ENCODE data around the gene COA8. TPM values are rescaled to one million over a fixed set of nuclear protein-coding genes. Genes with fewer than 3 reads are reported as not detected.

Gene COA8
- total and polyA plus RNA-seq, 9 of the 15 experiments (the other 6 are each of a cell fraction or from before 2014, with no cell fraction given) = 5.0 to 35.3 (median 25.7) TPM

DNA sequence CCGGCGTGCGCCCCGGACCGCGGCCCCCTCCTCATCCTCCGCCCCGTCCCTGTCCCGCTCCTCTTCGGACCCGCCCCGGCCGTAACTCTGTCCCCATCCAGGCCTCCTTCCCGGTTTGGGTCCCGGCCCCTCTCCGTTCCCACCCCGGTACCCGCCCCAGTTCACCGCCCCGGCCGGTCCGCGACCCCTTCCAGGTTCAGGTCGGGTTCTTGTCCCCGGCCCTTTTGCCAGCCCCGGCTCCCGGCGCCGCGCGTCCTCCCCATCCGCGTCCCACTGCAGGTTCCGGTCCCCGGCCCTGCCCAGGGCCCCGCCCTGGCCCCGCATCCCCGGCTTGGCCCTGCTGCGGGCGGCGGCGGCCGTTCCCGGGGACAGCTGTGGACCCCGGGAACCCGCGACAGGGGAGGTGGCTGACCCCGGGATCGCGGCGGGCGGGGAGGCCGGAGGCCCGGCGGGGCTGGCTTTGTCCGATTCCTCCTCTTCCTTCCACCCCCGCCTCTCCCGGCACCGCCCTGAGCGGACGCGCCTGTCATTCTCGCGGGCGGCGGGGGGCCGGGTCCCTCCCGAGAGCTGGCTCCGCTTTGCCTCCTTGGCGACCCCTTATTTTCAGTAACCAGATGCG is 66.9 kb downstream of the COA8 start (continued):
- TF ChIP-seq SIN3A (IDR thresholded peaks at IDR 0.05; ENCODE audit: borderline replicate concordance in 2 of 2, control insufficient read depth in 1 of 2, low read depth in 2 of 2, low read length in 2 of 2) (peak in 1 of 2 experiments; percentile 61; a peak in 2 of 4 replicates), ZNF253 (CRISPR knock-in tag; conservative IDR thresholded peaks at IDR 0.05) (no peak), NFE2L1 (tag; IDR thresholded peaks at IDR 0.05; ENCODE audit: borderline replicate concordance, low read depth) (no peak), MXI1 (IDR thresholded peaks at IDR 0.05; ENCODE audit: low read depth, low read length) (no peak), STAT5B (CRISPR knock-in tag; IDR thresholded peaks at IDR 0.05) (no peak)
- TF ChIP-seq, protein P1, sequence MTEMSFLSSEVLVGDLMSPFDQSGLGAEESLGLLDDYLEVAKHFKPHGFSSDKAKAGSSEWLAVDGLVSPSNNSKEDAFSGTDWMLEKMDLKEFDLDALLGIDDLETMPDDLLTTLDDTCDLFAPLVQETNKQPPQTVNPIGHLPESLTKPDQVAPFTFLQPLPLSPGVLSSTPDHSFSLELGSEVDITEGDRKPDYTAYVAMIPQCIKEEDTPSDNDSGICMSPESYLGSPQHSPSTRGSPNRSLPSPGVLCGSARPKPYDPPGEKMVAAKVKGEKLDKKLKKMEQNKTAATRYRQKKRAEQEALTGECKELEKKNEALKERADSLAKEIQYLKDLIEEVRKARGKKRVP (CRISPR knock-in tag; IDR thresholded peaks at IDR 0.05) = no peak
- TF ChIP-seq, protein P2, sequence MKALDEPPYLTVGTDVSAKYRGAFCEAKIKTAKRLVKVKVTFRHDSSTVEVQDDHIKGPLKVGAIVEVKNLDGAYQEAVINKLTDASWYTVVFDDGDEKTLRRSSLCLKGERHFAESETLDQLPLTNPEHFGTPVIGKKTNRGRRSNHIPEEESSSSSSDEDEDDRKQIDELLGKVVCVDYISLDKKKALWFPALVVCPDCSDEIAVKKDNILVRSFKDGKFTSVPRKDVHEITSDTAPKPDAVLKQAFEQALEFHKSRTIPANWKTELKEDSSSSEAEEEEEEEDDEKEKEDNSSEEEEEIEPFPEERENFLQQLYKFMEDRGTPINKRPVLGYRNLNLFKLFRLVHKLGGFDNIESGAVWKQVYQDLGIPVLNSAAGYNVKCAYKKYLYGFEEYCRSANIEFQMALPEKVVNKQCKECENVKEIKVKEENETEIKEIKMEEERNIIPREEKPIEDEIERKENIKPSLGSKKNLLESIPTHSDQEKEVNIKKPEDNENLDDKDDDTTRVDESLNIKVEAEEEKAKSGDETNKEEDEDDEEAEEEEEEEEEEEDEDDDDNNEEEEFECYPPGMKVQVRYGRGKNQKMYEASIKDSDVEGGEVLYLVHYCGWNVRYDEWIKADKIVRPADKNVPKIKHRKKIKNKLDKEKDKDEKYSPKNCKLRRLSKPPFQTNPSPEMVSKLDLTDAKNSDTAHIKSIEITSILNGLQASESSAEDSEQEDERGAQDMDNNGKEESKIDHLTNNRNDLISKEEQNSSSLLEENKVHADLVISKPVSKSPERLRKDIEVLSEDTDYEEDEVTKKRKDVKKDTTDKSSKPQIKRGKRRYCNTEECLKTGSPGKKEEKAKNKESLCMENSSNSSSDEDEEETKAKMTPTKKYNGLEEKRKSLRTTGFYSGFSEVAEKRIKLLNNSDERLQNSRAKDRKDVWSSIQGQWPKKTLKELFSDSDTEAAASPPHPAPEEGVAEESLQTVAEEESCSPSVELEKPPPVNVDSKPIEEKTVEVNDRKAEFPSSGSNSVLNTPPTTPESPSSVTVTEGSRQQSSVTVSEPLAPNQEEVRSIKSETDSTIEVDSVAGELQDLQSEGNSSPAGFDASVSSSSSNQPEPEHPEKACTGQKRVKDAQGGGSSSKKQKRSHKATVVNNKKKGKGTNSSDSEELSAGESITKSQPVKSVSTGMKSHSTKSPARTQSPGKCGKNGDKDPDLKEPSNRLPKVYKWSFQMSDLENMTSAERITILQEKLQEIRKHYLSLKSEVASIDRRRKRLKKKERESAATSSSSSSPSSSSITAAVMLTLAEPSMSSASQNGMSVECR (CRISPR knock-in tag; IDR thresholded peaks at IDR 0.05) = peak; percentile 13; the same call in 1 of the 2 replicates
- TF ChIP-seq, protein P3, sequence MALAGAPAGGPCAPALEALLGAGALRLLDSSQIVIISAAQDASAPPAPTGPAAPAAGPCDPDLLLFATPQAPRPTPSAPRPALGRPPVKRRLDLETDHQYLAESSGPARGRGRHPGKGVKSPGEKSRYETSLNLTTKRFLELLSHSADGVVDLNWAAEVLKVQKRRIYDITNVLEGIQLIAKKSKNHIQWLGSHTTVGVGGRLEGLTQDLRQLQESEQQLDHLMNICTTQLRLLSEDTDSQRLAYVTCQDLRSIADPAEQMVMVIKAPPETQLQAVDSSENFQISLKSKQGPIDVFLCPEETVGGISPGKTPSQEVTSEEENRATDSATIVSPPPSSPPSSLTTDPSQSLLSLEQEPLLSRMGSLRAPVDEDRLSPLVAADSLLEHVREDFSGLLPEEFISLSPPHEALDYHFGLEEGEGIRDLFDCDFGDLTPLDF (CRISPR knock-in tag; IDR thresholded peaks at IDR 0.05) = no peak
- TF ChIP-seq, protein P4, sequence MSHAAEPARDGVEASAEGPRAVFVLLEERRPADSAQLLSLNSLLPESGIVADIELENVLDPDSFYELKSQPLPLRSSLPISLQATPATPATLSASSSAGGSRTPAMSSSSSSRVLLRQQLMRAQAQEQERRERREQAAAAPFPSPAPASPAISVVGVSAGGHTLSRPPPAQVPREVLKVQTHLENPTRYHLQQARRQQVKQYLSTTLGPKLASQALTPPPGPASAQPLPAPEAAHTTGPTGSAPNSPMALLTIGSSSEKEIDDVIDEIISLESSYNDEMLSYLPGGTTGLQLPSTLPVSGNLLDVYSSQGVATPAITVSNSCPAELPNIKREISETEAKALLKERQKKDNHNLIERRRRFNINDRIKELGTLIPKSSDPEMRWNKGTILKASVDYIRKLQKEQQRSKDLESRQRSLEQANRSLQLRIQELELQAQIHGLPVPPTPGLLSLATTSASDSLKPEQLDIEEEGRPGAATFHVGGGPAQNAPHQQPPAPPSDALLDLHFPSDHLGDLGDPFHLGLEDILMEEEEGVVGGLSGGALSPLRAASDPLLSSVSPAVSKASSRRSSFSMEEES (CRISPR knock-in tag; IDR thresholded peaks at IDR 0.05) = no peak
